IMR-90 (cell line): ENCODE results near the gene CHIT1. TPM values are rescaled to one million over a fixed set of nuclear protein-coding genes. Genes with fewer than 3 reads are reported as not detected.
"Not testable (repeated sequence)": the region's sequence is repeated elsewhere in the genome, so short reads cannot be mapped to it uniquely, and the experiment has no call there.

Source experiments
- ATAC-seq: fragments of 200-7000 bp; cut with Tn5 transposase; 2 replicates; pipeline ENCODE4 v1.9.1; 2020; ENCODE audit warnings: low read depth, mild to moderate bottlenecking, moderate library complexity
- BruUV-seq: library from RNA; stranded (reverse); fragments of 400-500 nt; replicated peaks from 2 replicates; lab custom pipeline; 2021; lab: Mats Ljungman, UMichigan
- CTCF ChIA-PET: fragments of 300-600 bp; formaldehyde crosslinking; extraction: SDS; loops from one replicate; lab custom pipeline; 2021; ENCODE audit warnings: antibody characterized with exemption; lab: Yijun Ruan, JAX
- POLR2A ChIA-PET: fragments of 300-600 bp; sonication (Branson Sonifier 250); formaldehyde crosslinking; loops from one replicate; lab custom pipeline; 2022; ENCODE audit warnings: antibody characterized with exemption; ENCODE audit not compliant: unreplicated experiment; lab: Charles Lee
- DNase-seq: peaks from one replicate; pipeline ENCODE4 v3.0.0; 2013
- H2AFZ ChIP-seq: replicated peaks from 2 replicates; pipeline ENCODE3; 2013; ENCODE audit warnings: low read length, mild to moderate bottlenecking; ENCODE audit not compliant: poor library complexity
- H2AK5ac ChIP-seq: 2 replicates; pipeline ENCODE4 v1.6.1; 2013; ENCODE audit warnings: low read depth, low read length, inconsistent platforms
- H2AK9ac ChIP-seq: replicated peaks from 2 replicates; pipeline ENCODE3; 2013; ENCODE audit warnings: mild to moderate bottlenecking, low read depth, low read length, moderate library complexity; ENCODE audit not compliant: poor library complexity
- H2BK120ac ChIP-seq: 2 replicates; pipeline ENCODE4 v1.6.1; 2013; ENCODE audit warnings: low read depth, low read length, inconsistent platforms
- H2BK15ac ChIP-seq: 3 replicates; pipeline ENCODE4 v1.6.1; 2013; ENCODE audit warnings: low read depth, low read length, inconsistent platforms
- H2BK20ac ChIP-seq: 2 replicates; pipeline ENCODE4 v1.6.1; 2013; ENCODE audit warnings: low read depth, mild to moderate bottlenecking, inconsistent platforms, low read length, moderate library complexity
- H2BK5ac ChIP-seq: 2 replicates; pipeline ENCODE4 v1.6.1; 2013; ENCODE audit warnings: mild to moderate bottlenecking, low read depth, low read length, inconsistent platforms; ENCODE audit not compliant: poor library complexity, severe bottlenecking
- H3K14ac ChIP-seq: replicated peaks from 2 replicates; pipeline ENCODE4 v1.6.1; 2013; ENCODE audit warnings: low read depth, low read length, inconsistent platforms
- H3K18ac ChIP-seq: 2 replicates; pipeline ENCODE4 v1.6.1; 2013; ENCODE audit warnings: low read depth, low read length, control low read depth
- H3K23ac ChIP-seq: 2 replicates; pipeline ENCODE4 v1.6.1; 2013; ENCODE audit warnings: low read depth, low read length, inconsistent platforms
- H3K27ac ChIP-seq: 2 replicates; pipeline ENCODE4 v1.5.1; 2013; ENCODE audit warnings: mild to moderate bottlenecking, control low read depth, low read length; ENCODE audit not compliant: insufficient read depth
- H3K27me3 ChIP-seq: 2 replicates; pipeline ENCODE4 v1.6.1; 2013; ENCODE audit warnings: low read length; ENCODE audit not compliant: control insufficient read depth, insufficient read depth
- H3K36me3 ChIP-seq: 2 replicates; pipeline ENCODE4 v1.6.1; 2013; ENCODE audit warnings: low read length, mixed read lengths; ENCODE audit not compliant: control insufficient read depth, insufficient read depth
- H3K4ac ChIP-seq: 2 replicates; pipeline ENCODE4 v1.6.1; 2013; ENCODE audit warnings: low read depth, low read length, inconsistent platforms
- H3K4me1 ChIP-seq: 2 replicates; pipeline ENCODE4 v1.6.1; 2013; ENCODE audit warnings: low read length, mixed read lengths; ENCODE audit not compliant: control insufficient read depth, insufficient read depth
- H3K4me2 ChIP-seq: 2 replicates; pipeline ENCODE4 v1.6.1; 2013; ENCODE audit warnings: low read depth, mild to moderate bottlenecking, control low read depth, low read length, moderate library complexity
- H3K4me3 ChIP-seq: 2 replicates; pipeline ENCODE4 v1.5.1; 2013; ENCODE audit warnings: low read depth, mild to moderate bottlenecking, control low read depth, low read length, moderate library complexity; ENCODE audit not compliant: insufficient read depth
- H3K56ac ChIP-seq: 2 replicates; pipeline ENCODE4 v1.6.1; 2013; ENCODE audit warnings: low read length, inconsistent platforms; ENCODE audit not compliant: insufficient read depth; ENCODE audit errors: extremely low read depth
- H3K79me1 ChIP-seq, 2 experiments: 2 replicates each; pipeline ENCODE4 v1.6.1; 2013; ENCODE audit warnings: low read length in 2 of 2, inconsistent platforms in 1 of 2, low read depth in 1 of 2
- H3K9ac ChIP-seq: 2 replicates; pipeline ENCODE4 v1.6.1; 2013; ENCODE audit warnings: low read depth, low read length, control low read depth
- H3K9me1 ChIP-seq: 2 replicates; pipeline ENCODE4 v1.6.1; 2013; ENCODE audit warnings: low read length, inconsistent platforms; ENCODE audit not compliant: insufficient read depth
- H3K9me3 ChIP-seq: 2 replicates; pipeline ENCODE4 v1.6.1; 2013; ENCODE audit warnings: low read length; ENCODE audit not compliant: control insufficient read depth, insufficient read depth
- H4K20me1 ChIP-seq: 2 replicates; pipeline ENCODE4 v1.6.1; 2013; ENCODE audit warnings: low read length, inconsistent platforms; ENCODE audit not compliant: insufficient read depth
- H4K5ac ChIP-seq: 2 replicates; pipeline ENCODE4 v1.6.1; 2013; ENCODE audit warnings: mild to moderate bottlenecking, low read depth, low read length, control low read depth
- H4K8ac ChIP-seq, 2 experiments: 2 replicates each; pipeline ENCODE4 v1.6.1; 2013; ENCODE audit warnings: low read depth in 2 of 2, low read length in 2 of 2, control low read depth in 1 of 2, inconsistent platforms in 1 of 2
- H4K91ac ChIP-seq: 2 replicates; pipeline ENCODE4 v1.6.1; 2013; ENCODE audit warnings: low read depth, low read length, inconsistent platforms; ENCODE audit not compliant: insufficient read depth
- WGBS, 2 experiments: methylation state at CpG; one replicate each; pipeline versions ENCODE4 v1.1.5 to v1.1.7; 2013; ENCODE audit warnings: missing lambda C conversion rate in 2 of 2; ENCODE audit not compliant: insufficient read length in 1 of 2; ENCODE audit errors: extremely low coverage in 2 of 2; 5-methylcytosine and 5-hydroxymethylcytosine counted together
- dilution Hi-C: fragments of 300-500 bp; cut with HindIII; formaldehyde crosslinking; loops from one replicate; pipeline ENCODE4 v1.14.3; 2018; ENCODE audit warnings: low sequenced_read_pairs; ENCODE audit not compliant: unreplicated experiment
- in situ Hi-C: fragments of 300-500 bp; cut with MboI; formaldehyde crosslinking; loops from 3 replicates; pipeline ENCODE4 v1.14.3; 2019; ENCODE audit warnings: low sequenced_read_pairs, inconsistent platforms, mixed read lengths
- intact Hi-C: fragments of 100-400 bp; cut with micrococcal nuclease; formaldehyde crosslinking; loops from 2 replicates; pipeline ENCODE4 v1.10.0; 2022
- polyA plus RNA-seq, 3 experiments: library from polyadenylated mRNA; depleted of rRNA; stranded (reverse); fragments of >200 nt; gene quantifications; 2 replicates each; pipeline ENCODE4 v1.2.3, GENCODE V29; 2012; ENCODE audit warnings: low replicate concordance in 1 of 3
- total RNA-seq: library from RNA; depleted of rRNA; stranded (reverse); fragments of >200 nt; gene quantifications from 2 replicates; pipeline ENCODE4 v1.2.3, GENCODE V29; 2012

The CHIT1 gene
- total and polyA plus RNA-seq, 2 of the 4 experiments (the other 2 are of a cell fraction) = not detected

DNA sequence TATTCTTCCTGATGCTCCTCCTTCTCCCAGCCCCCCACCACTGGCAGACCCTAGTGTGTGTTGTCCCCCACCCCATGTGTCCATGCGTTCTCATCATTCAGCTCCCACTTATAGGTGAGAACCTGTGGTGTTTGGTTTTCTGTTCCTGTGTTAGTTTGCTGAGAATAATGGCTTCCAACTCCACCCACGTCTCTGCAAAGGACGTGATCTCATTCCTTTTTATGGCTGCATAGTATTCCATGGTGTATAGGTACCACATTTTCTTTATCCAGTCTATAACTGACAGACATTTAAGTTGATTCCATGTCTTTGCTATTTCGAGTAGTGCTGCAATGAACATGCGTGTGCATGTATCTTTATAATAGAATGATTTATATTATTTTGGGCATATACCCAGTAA is 12.2 kb upstream of the CHIT1 start:
- H3K56ac ChIP-seq, H3K9me3 ChIP-seq, H4K91ac ChIP-seq, H3K18ac ChIP-seq, dilution Hi-C loops, H2BK20ac ChIP-seq, H3K9me1 ChIP-seq, H3K4me3 ChIP-seq, H3K4ac ChIP-seq, intact Hi-C loops, H4K8ac ChIP-seq, H2BK15ac ChIP-seq, H3K4me1 ChIP-seq, H2BK5ac ChIP-seq, H3K14ac ChIP-seq, H4K20me1 ChIP-seq, H3K27ac ChIP-seq, H3K36me3 ChIP-seq, BruUV-seq, H3K23ac ChIP-seq, in situ Hi-C loops, DNase-seq, H3K9ac ChIP-seq, H2AK9ac ChIP-seq, H4K5ac ChIP-seq, ATAC-seq, H2BK120ac ChIP-seq, H3K4me2 ChIP-seq, H3K79me1 ChIP-seq, H2AK5ac ChIP-seq, H2AFZ ChIP-seq: not testable (repeated sequence)
- CTCF ChIA-PET = interaction anchor here (1.2 kb wide), 1 partner anchor 26 kb away, joined by 4 read pairs; no protein-coding TSS in a partner anchor
- POLR2A ChIA-PET = interaction anchor here (0.6 kb wide), 1 partner anchor 26 kb away, joined by 9 read pairs; no protein-coding TSS in a partner anchor
- peaks cover 27% of the 10 kb centered on the region for H3K27me3 ChIP-seq
- no CpG with 5 or more reads among the region's 5 CpGs for WGBS, 2 experiments
